SKM-1 (cell line): ENCODE data around the gene TEAD1.
A peak's percentile ranks its signal among the peaks of the same experiment; 100 is the strongest.

Experiments used
- DNase-seq: peaks from one replicate; lab custom pipeline; 2025; ENCODE audit not compliant: unreplicated experiment; lab: John Stamatoyannopoulos, UW

The TEAD1 gene

GRCh38 chr11:12761029-12761428 is 86.8 kb downstream of the TEAD1 start:
- no peak for DNase-seq

GRCh38 chr11:12762278-12762677 is 88.1 kb downstream of the TEAD1 start:
- DNase-seq, result no peak

- no peak for DNase-seq
Observed at GRCh38 chr11:12762696-12763324, 88.6 kb downstream of the TEAD1 start.

- DNase-seq, result no peak
Observed at GRCh38 chr11:12764187-12764914, 90.1 kb downstream of the TEAD1 start.

GRCh38 chr11:12765428-12765827 is 91.2 kb downstream of the TEAD1 start:
- DNase-seq, result no peak

- no peak for DNase-seq
Observed at GRCh38 chr11:12767027-12767426, 92.8 kb downstream of the TEAD1 start.

- DNase-seq, result no peak
Observed at GRCh38 chr11:12767577-12767976, 93.4 kb downstream of the TEAD1 start.

- DNase-seq, result no peak
Observed at GRCh38 chr11:12768726-12769673, 94.8 kb downstream of the TEAD1 start.

- peak; percentile 23 for DNase-seq
Observed at GRCh38 chr11:12769834-12770345, 95.7 kb downstream of the TEAD1 start.

GRCh38 chr11:12770435-12770834 is 96.2 kb downstream of the TEAD1 start:
- no peak for DNase-seq

GRCh38 chr11:12770966-12771597 is 96.9 kb downstream of the TEAD1 start:
- no peak for DNase-seq

- no peak for DNase-seq
Observed at GRCh38 chr11:12771875-12772274, 97.7 kb downstream of the TEAD1 start.

- DNase-seq, result no peak
Observed at GRCh38 chr11:12772324-12772723, 98.1 kb downstream of the TEAD1 start.

- no peak for DNase-seq
Observed at GRCh38 chr11:12773591-12773990, 99.4 kb downstream of the TEAD1 start.

- DNase-seq, result no peak
Observed at GRCh38 chr11:12775955-12776354, 101.7 kb downstream of the TEAD1 start.

GRCh38 chr11:12777208-12777874 is 103.1 kb downstream of the TEAD1 start:
- no peak for DNase-seq

GRCh38 chr11:12778240-12778905 is 104.2 kb downstream of the TEAD1 start:
- DNase-seq, result no peak

- no peak for DNase-seq
Observed at GRCh38 chr11:12783765-12784164, 109.5 kb downstream of the TEAD1 start.

- no peak for DNase-seq
Observed at GRCh38 chr11:12784445-12784844, 110.2 kb downstream of the TEAD1 start.

- no peak for DNase-seq
Observed at GRCh38 chr11:12784987-12785386, 110.8 kb downstream of the TEAD1 start.
